ENCODE data around the gene GOLGA6C. TPM values are rescaled to one million over a fixed set of nuclear protein-coding genes. Genes with fewer than 3 reads are reported as not detected.

The GOLGA6C gene
- total RNA-seq, 2 donors from 2014 or later = not detected

DNA sequence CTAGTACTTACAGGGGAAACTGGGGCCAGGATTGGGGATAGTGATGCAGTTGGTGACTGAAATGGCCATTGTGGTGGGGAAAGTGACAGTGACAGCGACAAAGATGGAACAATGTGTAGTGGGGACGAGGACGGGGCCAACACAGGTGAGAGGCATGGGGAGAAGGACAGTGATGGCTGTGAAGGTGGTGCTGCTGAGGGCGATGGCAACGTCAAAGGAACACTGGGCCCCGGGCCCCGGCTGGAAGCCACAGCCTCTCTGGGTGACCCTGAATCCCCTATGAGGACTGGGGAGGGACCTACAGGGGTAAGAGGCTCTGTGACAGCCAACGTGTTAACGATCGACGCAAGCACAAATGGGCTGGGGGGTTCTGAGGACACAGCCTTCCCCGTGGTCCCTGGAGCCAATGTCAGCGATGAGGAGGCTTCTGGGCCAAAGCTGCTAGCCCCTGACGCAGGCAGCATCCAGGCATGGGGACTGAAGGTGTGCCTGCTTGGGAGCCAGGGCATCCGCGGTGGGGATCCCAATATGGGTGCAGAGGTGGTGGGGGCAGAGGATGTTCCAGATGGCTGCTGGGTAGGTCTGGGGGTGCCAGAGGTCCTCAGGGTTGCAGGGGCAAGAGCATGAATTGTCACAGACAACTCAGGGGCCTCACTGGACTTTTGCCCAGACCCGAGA, 25.2 kb upstream of the GOLGA6C start:
- Histone ChIP-seq H3K36me3 (ENCODE audit: control insufficient read depth, insufficient read depth, low read length) (no peaks in the 10 kb centered on the region), H3K4me3 (ENCODE audit: low read length) (no peak overlapping the region), H3K9ac (ENCODE audit: extremely low read depth, low read length, poor library complexity, severe bottlenecking) (no peak overlapping the region), H3K9me3 (ENCODE audit: control insufficient read depth, low read length) (no peaks in the 10 kb centered on the region), H3K27ac (ENCODE audit: low read depth, low read length) (no peak overlapping the region), H3K27me3 (ENCODE audit: control insufficient read depth, insufficient read depth, low read length, poor library complexity, severe bottlenecking) (no peaks in the 10 kb centered on the region), H3K4me1 (ENCODE audit: control insufficient read depth, insufficient read depth, low read length) (no peaks in the 10 kb centered on the region)
- 89 to 92% methylated on average over 9 to 17 of the region's 17 CpGs for WGBS, 2 experiments (ENCODE audit: insufficient coverage in 1 of 2, insufficient read length in 1 of 2)
- H3K4me1 Mint-ChIP-seq = no peaks in the 10 kb centered on the region
- H3K27me3 Mint-ChIP-seq (ENCODE audit: insufficient read depth) = peaks cover 17% of the 10 kb centered on the region
- TF ChIP-seq, protein P1, sequence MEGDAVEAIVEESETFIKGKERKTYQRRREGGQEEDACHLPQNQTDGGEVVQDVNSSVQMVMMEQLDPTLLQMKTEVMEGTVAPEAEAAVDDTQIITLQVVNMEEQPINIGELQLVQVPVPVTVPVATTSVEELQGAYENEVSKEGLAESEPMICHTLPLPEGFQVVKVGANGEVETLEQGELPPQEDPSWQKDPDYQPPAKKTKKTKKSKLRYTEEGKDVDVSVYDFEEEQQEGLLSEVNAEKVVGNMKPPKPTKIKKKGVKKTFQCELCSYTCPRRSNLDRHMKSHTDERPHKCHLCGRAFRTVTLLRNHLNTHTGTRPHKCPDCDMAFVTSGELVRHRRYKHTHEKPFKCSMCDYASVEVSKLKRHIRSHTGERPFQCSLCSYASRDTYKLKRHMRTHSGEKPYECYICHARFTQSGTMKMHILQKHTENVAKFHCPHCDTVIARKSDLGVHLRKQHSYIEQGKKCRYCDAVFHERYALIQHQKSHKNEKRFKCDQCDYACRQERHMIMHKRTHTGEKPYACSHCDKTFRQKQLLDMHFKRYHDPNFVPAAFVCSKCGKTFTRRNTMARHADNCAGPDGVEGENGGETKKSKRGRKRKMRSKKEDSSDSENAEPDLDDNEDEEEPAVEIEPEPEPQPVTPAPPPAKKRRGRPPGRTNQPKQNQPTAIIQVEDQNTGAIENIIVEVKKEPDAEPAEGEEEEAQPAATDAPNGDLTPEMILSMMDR (conservative IDR thresholded peaks at IDR 0.05) = no peak
- no peaks in the 10 kb centered on the region for H3K36me3 Mint-ChIP-seq (ENCODE audit: low read depth)
- no peak for DNase-seq
- no peak overlapping the region for H3K27ac Mint-ChIP-seq
- no peak overlapping the region for H3K4me3 Mint-ChIP-seq
- no peaks in the 10 kb centered on the region for H3K9me3 Mint-ChIP-seq

DNA sequence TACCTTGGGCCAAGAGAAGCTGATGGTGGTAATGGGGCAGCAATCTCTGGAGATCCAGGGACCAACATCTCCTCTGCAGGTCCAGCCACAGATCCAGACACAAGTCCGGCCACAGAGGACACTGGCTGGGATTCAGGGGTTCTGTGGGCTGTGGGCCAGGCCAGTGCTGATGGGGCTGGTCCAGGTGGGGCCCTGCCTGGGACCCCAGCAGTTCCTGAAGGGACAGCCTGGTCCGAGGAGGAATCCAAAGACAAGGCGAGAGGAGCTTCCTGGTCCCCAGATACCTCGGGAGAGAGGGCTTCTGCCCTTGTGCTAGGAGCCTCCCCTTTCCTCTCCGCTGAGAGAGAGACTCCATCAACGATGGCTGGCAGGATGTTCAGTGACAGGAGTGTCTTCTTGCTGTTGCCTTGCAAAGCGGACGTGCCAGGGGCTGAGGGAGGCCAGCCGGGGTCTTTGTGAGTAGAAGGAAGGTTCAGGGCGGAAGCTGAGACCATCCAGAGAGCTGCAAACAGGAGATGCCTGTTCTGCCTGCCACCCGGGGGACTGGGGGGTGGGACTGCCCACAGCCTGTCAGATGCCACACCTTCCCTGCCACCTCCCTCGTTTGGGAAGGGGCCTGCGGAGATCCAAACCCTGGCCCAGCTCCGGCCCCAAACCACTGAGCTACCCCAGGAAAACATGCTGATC, 24.5 kb upstream of the GOLGA6C start:
- Mint-ChIP-seq H3K4me1 (no peaks in the 10 kb centered on the region), H3K27me3 (ENCODE audit: insufficient read depth) (peaks cover 15% of the 10 kb centered on the region), H3K4me3 (no peak overlapping the region), H3K27ac (no peak overlapping the region), H3K36me3 (ENCODE audit: low read depth) (no peaks in the 10 kb centered on the region), H3K9me3 (no peaks in the 10 kb centered on the region)
- H3K4me3 ChIP-seq (ENCODE audit: low read length) = no peak overlapping the region
- 85 to 89% methylated on average over 8 to 14 of the region's 14 CpGs for WGBS, 2 experiments (ENCODE audit: insufficient coverage in 1 of 2, insufficient read length in 1 of 2)
- H3K4me1 ChIP-seq (ENCODE audit: control insufficient read depth, insufficient read depth, low read length) = no peaks in the 10 kb centered on the region
- no peak overlapping the region for H3K27ac ChIP-seq (ENCODE audit: low read depth, low read length)
- no peaks in the 10 kb centered on the region for H3K36me3 ChIP-seq (ENCODE audit: control insufficient read depth, insufficient read depth, low read length)
- H3K9me3 ChIP-seq (ENCODE audit: control insufficient read depth, low read length) = no peaks in the 10 kb centered on the region
- no peaks in the 10 kb centered on the region for H3K27me3 ChIP-seq (ENCODE audit: control insufficient read depth, insufficient read depth, low read length, poor library complexity, severe bottlenecking)
- H3K9ac ChIP-seq (ENCODE audit: extremely low read depth, low read length, poor library complexity, severe bottlenecking) = no peak overlapping the region
- no peak for DNase-seq
- TF ChIP-seq, protein P1 (conservative IDR thresholded peaks at IDR 0.05) = no peak

DNA sequence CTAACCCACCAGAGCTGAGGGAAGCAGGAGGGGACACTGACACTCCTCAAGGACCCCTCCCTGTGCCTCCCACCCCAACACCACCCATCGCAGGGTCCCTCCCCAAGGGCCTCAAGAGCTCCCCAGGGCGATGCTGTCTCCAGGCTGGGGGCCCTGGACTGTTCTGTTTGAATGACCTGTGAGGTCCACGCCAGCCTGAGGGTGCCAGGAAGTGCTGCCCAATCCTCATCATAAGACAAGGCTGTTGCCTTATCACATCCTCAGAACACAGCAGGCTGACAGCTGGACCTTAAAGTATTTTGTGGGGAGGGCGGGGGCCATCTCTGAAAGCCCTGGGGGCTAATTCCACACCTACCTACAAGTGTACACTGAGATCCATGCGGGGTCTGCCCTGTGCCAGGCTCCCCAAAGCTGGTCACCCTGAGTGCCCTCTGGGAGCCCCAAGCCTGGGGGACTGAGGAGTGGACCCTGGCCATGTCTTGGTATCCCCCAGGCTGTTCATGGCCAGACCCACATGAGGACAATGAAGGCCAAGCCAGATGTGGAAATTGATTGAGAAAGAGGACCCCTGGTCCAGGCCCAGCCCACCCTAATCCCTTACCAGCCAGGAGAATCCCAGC, 23.8 kb upstream of the GOLGA6C start:
- Mint-ChIP-seq H3K36me3 (ENCODE audit: low read depth) (no peaks in the 10 kb centered on the region), H3K9me3 (no peaks in the 10 kb centered on the region), H3K4me3 (no peak overlapping the region), H3K27me3 (ENCODE audit: insufficient read depth) (peaks cover 15% of the 10 kb centered on the region), H3K4me1 (no peaks in the 10 kb centered on the region), H3K27ac (no peak overlapping the region)
- Histone ChIP-seq H3K4me3 (ENCODE audit: low read length) (no peak overlapping the region), H3K27me3 (ENCODE audit: control insufficient read depth, insufficient read depth, low read length, poor library complexity, severe bottlenecking) (no peaks in the 10 kb centered on the region), H3K9me3 (ENCODE audit: control insufficient read depth, low read length) (no peaks in the 10 kb centered on the region), H3K27ac (ENCODE audit: low read depth, low read length) (no peak overlapping the region), H3K9ac (ENCODE audit: extremely low read depth, low read length, poor library complexity, severe bottlenecking) (no peak overlapping the region), H3K4me1 (ENCODE audit: control insufficient read depth, insufficient read depth, low read length) (no peaks in the 10 kb centered on the region), H3K36me3 (ENCODE audit: control insufficient read depth, insufficient read depth, low read length) (no peaks in the 10 kb centered on the region)
- no peak for DNase-seq
- TF ChIP-seq, protein P1 (conservative IDR thresholded peaks at IDR 0.05) = no peak
- WGBS, 2 experiments (ENCODE audit: insufficient coverage in 1 of 2, insufficient read length in 1 of 2) = 82 to 85% methylated on average over 3 to 5 of the region's 5 CpGs

Measured in endodermal cell (in vitro differentiated cells).